Fibroblast of skin of right biceps (primary cell): ENCODE results near the gene OR5AU1.

ENCODE experiments used
- DNase-seq: peaks from one replicate; pipeline ENCODE4 v3.0.0-alpha.2; 2013

Gene OR5AU1

GRCh38 chr14:21155963-21156362 lies at the start of gene OR5AU1:
Gene OR5AU1, minus strand, starts transcription at chr14:21156063. Its CDS starts 191 bp downstream, at chr14:21155872.
- DNase-seq, result no peak

GRCh38 chr14:21205026-21205677 lies 49.3 kb upstream of the OR5AU1 start:
- DNase-seq, result no peak

GRCh38 chr14:21204167-21205025 lies 48.5 kb upstream of the OR5AU1 start:
- DNase-seq, result no peak

GRCh38 chr14:21203470-21204166 lies 47.8 kb upstream of the OR5AU1 start:
- no peak for DNase-seq

GRCh38 chr14:21202463-21203358 lies 46.8 kb upstream of the OR5AU1 start:
- no peak for DNase-seq

- no peak for DNase-seq
Measured at GRCh38 chr14:21201732-21202462, 46.0 kb upstream of the OR5AU1 start.

GRCh38 chr14:21200752-21201461 lies 45.0 kb upstream of the OR5AU1 start:
- DNase-seq, result no peak

- DNase-seq, result peak; percentile 52
Measured at GRCh38 chr14:21199611-21200560, 44.0 kb upstream of the OR5AU1 start.

- no peak for DNase-seq
Measured at GRCh38 chr14:21197418-21198205, 41.7 kb upstream of the OR5AU1 start.

- no peak for DNase-seq
Measured at GRCh38 chr14:21194597-21194996, 38.7 kb upstream of the OR5AU1 start.

- DNase-seq, result peak; percentile 22
Measured at GRCh38 chr14:21192875-21193535, 37.1 kb upstream of the OR5AU1 start.

GRCh38 chr14:21192447-21192822 lies 36.6 kb upstream of the OR5AU1 start:
- no peak for DNase-seq

GRCh38 chr14:21191809-21192446 lies 36.1 kb upstream of the OR5AU1 start:
- peak; percentile 49 for DNase-seq

- no peak for DNase-seq
Measured at GRCh38 chr14:21191261-21191808, 35.5 kb upstream of the OR5AU1 start.

GRCh38 chr14:21185491-21185890 lies 29.6 kb upstream of the OR5AU1 start:
- peak; percentile 24 for DNase-seq

- no peak for DNase-seq
Measured at GRCh38 chr14:21184254-21184653, 28.4 kb upstream of the OR5AU1 start.

GRCh38 chr14:21182166-21182565 lies 26.3 kb upstream of the OR5AU1 start:
- DNase-seq, result no peak

GRCh38 chr14:21171128-21171527 lies 15.3 kb upstream of the OR5AU1 start:
- no peak for DNase-seq
